Activated CD8-positive, alpha-beta T cell treated with anti-CD3 and anti-CD28 coated beads for 36 hours (primary cell): Measurements from ENCODE around the gene LPCAT3. TPM values are rescaled to one million over a fixed set of nuclear protein-coding genes. Genes with fewer than 3 reads are reported as not detected.

Experiments
- ATAC-seq: fragments of 200-7000 bp; cut with Tn5 transposase; one replicate; pipeline ENCODE4 v1.10.0; 2021; ENCODE audit warnings: mild to moderate bottlenecking, moderate library complexity
- CTCF ChIA-PET: fragments of 350-600 bp; sonication (Branson Sonifier 250); formaldehyde crosslinking; loops from one replicate; lab custom pipeline; 2021; ENCODE audit warnings: antibody characterized with exemption; lab: Charles Lee
- POLR2A ChIA-PET: fragments of 350-600 bp; sonication (Branson Sonifier 250); formaldehyde crosslinking; loops from one replicate; lab custom pipeline; 2021; ENCODE audit warnings: antibody characterized with exemption; lab: Charles Lee
- DNase-seq: peaks from one replicate; pipeline ENCODE4 v3.0.0-alpha.2; 2020
- H3K27ac Mint-ChIP-seq: one replicate; pipeline ENCODE4 v1.8.0; 2021; ENCODE audit warnings: mild to moderate bottlenecking, mixed read lengths
- H3K27me3 Mint-ChIP-seq: one replicate; pipeline ENCODE4 v1.8.0; 2021; ENCODE audit warnings: mixed read lengths
- H3K36me3 Mint-ChIP-seq: one replicate; pipeline ENCODE4 v1.8.0; 2021; ENCODE audit warnings: low read depth, mixed read lengths
- H3K4me1 Mint-ChIP-seq: one replicate; pipeline ENCODE4 v1.8.0; 2021; ENCODE audit warnings: low read depth, mixed read lengths
- H3K4me3 Mint-ChIP-seq: one replicate; pipeline ENCODE4 v1.8.0; 2021; ENCODE audit warnings: mild to moderate bottlenecking, moderate library complexity, mixed read lengths
- H3K9me3 Mint-ChIP-seq: one replicate; pipeline ENCODE4 v1.8.0; 2021; ENCODE audit warnings: mixed read lengths
- CTCF ChIP-seq: fragments of 200-600 bp; IDR thresholded peaks from one replicate; pipeline ENCODE4 v1.8.0; 2022; ENCODE audit warnings: antibody characterized with exemption, mild to moderate bottlenecking
- intact Hi-C: fragments of 100-400 bp; cut with micrococcal nuclease; formaldehyde crosslinking; loops from one replicate; pipeline ENCODE4 v1.10.0; 2022
- total RNA-seq, 2 experiments: library from RNA; stranded (reverse); gene quantifications; one replicate each; pipeline ENCODE4 v1.2.3, GENCODE V29; 2021

LPCAT3 gene
- total RNA-seq, 2 experiments from 2014 or later: 17.3 to 18.1 TPM

- Mint-ChIP-seq H3K36me3 (peaks cover 56% of the 10 kb centered on the region), H3K27ac (no peak overlapping the region), H3K27me3 (no peaks in the 10 kb centered on the region), H3K9me3 (no peaks in the 10 kb centered on the region), H3K4me1 (peaks cover 14% of the 10 kb centered on the region), H3K4me3 (no peak overlapping the region)
- ChIA-PET POLR2A (interaction anchor here (0.9 to 3.0 kb wide), 6 partner anchors 10 to 129 kb away, joined by 3 to 10 read pairs (median 3); partner anchors contain the start of gene LPCAT3), CTCF (no interaction called here)
- intact Hi-C loops: no loop called here
- ATAC-seq (no peak), DNase-seq (no peak)
- no peak for TF ChIP-seq CTCF
Measured at GRCh38 chr12:6979021-6979420, 39.3 kb downstream of the LPCAT3 start.

GRCh38 chr12:6978611-6979011 is 39.7 kb downstream of the LPCAT3 start:
- no peaks in the 10 kb centered on the region for H3K27me3 Mint-ChIP-seq
- H3K27ac Mint-ChIP-seq: no peak overlapping the region
- no peak for DNase-seq
- CTCF ChIA-PET: no interaction called here
- intact Hi-C loops: no loop called here
- H3K9me3 Mint-ChIP-seq: no peaks in the 10 kb centered on the region
- H3K4me3 Mint-ChIP-seq: no peak overlapping the region
- H3K4me1 Mint-ChIP-seq: peaks cover 18% of the 10 kb centered on the region
- no peak for TF ChIP-seq CTCF
- ATAC-seq: no peak
- peaks cover 60% of the 10 kb centered on the region for H3K36me3 Mint-ChIP-seq
- POLR2A ChIA-PET: interaction anchor here (0.8 to 11.2 kb wide), 8 partner anchors 9 to 129 kb away, joined by 3 to 198 read pairs (median 3); partner anchors contain the start of genes C12orf57, LPCAT3 and RNU7-1

DNA sequence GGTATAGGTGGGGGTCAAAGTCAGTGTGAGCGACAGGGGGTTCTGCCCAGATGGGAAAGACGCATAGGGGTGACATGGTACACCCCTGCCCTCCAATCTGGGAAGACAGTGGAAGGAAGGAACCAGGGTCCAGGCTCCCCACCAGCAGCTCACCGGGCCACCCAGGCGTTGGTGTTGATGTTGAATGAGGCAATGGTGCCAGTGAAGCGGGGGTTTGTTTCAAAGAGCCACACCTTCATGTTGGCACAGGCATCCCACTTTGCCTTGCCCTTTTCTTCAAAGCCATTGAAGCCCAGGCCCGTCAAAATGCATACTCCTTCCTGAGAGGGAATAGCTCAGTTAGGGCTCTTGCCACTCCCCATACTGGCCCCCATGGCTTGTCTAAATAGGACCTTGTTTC is 40.1 kb downstream of the LPCAT3 start:
- Mint-ChIP-seq H3K9me3 (no peaks in the 10 kb centered on the region), H3K4me1 (peaks cover 20% of the 10 kb centered on the region), H3K27ac (no peak overlapping the region), H3K27me3 (no peaks in the 10 kb centered on the region), H3K4me3 (no peak overlapping the region), H3K36me3 (peaks cover 63% of the 10 kb centered on the region)
- ChIA-PET POLR2A (interaction anchor here (0.6 to 11.2 kb wide), 11 partner anchors 10 to 135 kb away, joined by 3 to 198 read pairs (median 3); partner anchors contain the start of genes C12orf57, LPCAT3 and RNU7-1), CTCF (interaction anchor here (0.9 to 1.3 kb wide), 2 partner anchors 40 to 54 kb away, joined by 3 to 4 read pairs; partner anchors contain the start of gene LPCAT3)
- intact Hi-C loops: no loop called here
- ATAC-seq (no peak), DNase-seq (no peak)
- TF ChIP-seq CTCF: no peak

DNA sequence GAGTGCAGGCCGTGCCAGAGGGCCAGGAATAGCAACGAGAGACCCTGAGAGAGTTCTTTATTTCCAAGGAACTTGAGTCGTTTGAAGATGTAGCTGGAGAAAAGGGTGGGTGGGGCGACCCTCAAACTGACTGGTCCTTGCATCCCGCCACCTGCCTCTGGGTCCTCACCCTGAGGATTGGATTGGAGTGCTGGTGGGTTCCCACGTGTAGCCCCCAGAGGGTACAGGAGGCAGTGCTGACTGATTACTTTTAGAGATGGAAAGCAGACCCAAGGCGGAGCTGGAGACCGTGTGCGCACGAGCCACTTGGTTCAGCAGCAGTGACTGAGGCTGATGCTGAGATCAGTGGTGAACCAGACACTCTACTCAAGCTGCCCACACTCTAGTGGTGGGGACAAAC is 40.6 kb downstream of the LPCAT3 start:
- no peak for TF ChIP-seq CTCF
- peaks cover 24% of the 10 kb centered on the region for H3K4me1 Mint-ChIP-seq
- H3K27ac Mint-ChIP-seq: no peak overlapping the region
- ChIA-PET CTCF (interaction anchor here (0.9 to 1.3 kb wide), 2 partner anchors 41 to 53 kb away, joined by 3 to 4 read pairs; partner anchors contain the start of gene LPCAT3), POLR2A (interaction anchor here (0.6 to 11.2 kb wide), 9 partner anchors 9 to 136 kb away, joined by 3 to 198 read pairs (median 3); partner anchors contain the start of genes C12orf57, LPCAT3 and RNU7-1)
- peaks cover 64% of the 10 kb centered on the region for H3K36me3 Mint-ChIP-seq
- DNase-seq: no peak
- no peaks in the 10 kb centered on the region for H3K27me3 Mint-ChIP-seq
- no peak overlapping the region for H3K4me3 Mint-ChIP-seq
- no peaks in the 10 kb centered on the region for H3K9me3 Mint-ChIP-seq
- intact Hi-C loops: no loop called here
- ATAC-seq: no peak

DNA sequence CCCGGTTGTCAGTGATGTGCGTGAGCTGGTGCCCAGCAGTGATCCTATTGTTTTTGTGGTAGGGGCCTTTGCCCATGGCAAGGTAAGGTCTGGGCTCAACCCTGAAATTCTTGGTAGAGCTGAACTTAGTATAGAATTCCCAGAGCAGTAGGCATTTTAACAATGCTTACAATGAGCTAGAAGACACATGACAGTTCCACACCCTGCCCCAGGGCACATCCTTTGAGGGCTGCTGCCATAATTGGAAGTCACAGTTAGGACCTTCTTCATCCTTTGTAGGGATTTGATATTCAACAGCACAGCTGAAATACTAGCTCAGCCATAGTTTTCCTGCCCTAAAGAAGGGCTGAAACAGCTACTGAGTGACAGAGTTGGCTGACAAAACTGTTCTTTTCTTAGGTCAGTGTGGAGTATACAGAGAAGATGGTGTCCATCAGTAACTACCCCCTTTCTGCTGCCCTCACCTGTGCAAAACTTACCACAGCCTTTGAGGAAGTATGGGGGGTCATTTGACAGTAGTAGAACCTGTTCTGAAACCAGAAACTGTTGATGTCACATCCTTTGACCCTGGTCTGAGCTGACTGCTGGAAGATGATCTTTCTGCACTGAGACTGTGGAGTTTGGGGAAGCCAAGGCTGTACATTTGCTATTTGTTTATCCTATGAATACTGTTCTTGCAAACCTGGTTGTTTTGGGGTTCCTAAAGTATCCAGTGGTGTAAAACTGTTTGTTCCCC is 42.8 kb downstream of the LPCAT3 start:
- no peak for TF ChIP-seq CTCF
- POLR2A ChIA-PET: interaction anchor here (1.5 to 11.2 kb wide), 3 partner anchors 35 to 133 kb away, joined by 4 to 198 read pairs (median 12); partner anchors contain the start of genes C12orf57, LPCAT3 and RNU7-1
- DNase-seq: no peak
- peaks cover 34% of the 10 kb centered on the region for H3K4me1 Mint-ChIP-seq
- CTCF ChIA-PET: interaction anchor here (0.8 to 1.9 kb wide), 7 partner anchors 8 to 139 kb away, joined by 3 to 7 read pairs (median 5); partner anchors contain the start of genes C1RL and LPCAT3
- no peaks in the 10 kb centered on the region for H3K9me3 Mint-ChIP-seq
- peak overlapping the region; percentile 76 for H3K27ac Mint-ChIP-seq
- no peaks in the 10 kb centered on the region for H3K27me3 Mint-ChIP-seq
- no peak overlapping the region for H3K4me3 Mint-ChIP-seq
- no peak for ATAC-seq
- peaks cover 71% of the 10 kb centered on the region for H3K36me3 Mint-ChIP-seq
- intact Hi-C loops: no loop called here
